Chondrocyte (in vitro differentiated cells): ENCODE data around the gene FXYD7. TPM values are rescaled to one million over a fixed set of nuclear protein-coding genes. Genes with fewer than 3 reads are reported as not detected.
"Not testable (repeated sequence)": the region's sequence is repeated elsewhere in the genome, so short reads cannot be mapped to it uniquely, and the experiment has no call there.

Experiments used
- DNase-seq: peaks from one replicate; pipeline ENCODE4 v3.0.0; 2021; ENCODE audit warnings: mixed read lengths, low spot score
- H3K27ac Mint-ChIP-seq: one replicate; pipeline ENCODE4 v1.8.0; 2021; ENCODE audit warnings: mild to moderate bottlenecking, moderate library complexity, mixed read lengths; ENCODE audit not compliant: unreplicated experiment
- H3K27me3 Mint-ChIP-seq: 2 replicates; pipeline ENCODE4 v1.8.0; 2021; ENCODE audit warnings: low read depth, mixed read lengths
- H3K36me3 Mint-ChIP-seq: 2 replicates; pipeline ENCODE4 v1.8.0; 2021; ENCODE audit warnings: low read depth, mixed read lengths
- H3K4me1 Mint-ChIP-seq: 2 replicates; pipeline ENCODE4 v1.8.0; 2021; ENCODE audit warnings: low read depth, mild to moderate bottlenecking, mixed read lengths
- H3K4me3 Mint-ChIP-seq: one replicate; pipeline ENCODE4 v1.8.0; 2021; ENCODE audit warnings: mild to moderate bottlenecking, moderate library complexity, mixed read lengths; ENCODE audit not compliant: unreplicated experiment
- H3K9me3 Mint-ChIP-seq: 2 replicates; pipeline ENCODE4 v1.8.0; 2021; ENCODE audit warnings: low read depth, mixed read lengths
- total RNA-seq: library from RNA; stranded (reverse); gene quantifications from 3 replicates; pipeline ENCODE4 v1.2.1, GENCODE V29; 2021
- TF ChIP-seq, protein P1 (sequence below): fragments of 200-600 bp; sonication (generic); IDR thresholded peaks from 2 replicates; pipeline ENCODE4 v1.5.0; 2021; ENCODE audit warnings: antibody characterized with exemption, mild to moderate bottlenecking, moderate library complexity

The FXYD7 gene
- total RNA-seq, 1 donor from 2014 or later, result not detected

DNA sequence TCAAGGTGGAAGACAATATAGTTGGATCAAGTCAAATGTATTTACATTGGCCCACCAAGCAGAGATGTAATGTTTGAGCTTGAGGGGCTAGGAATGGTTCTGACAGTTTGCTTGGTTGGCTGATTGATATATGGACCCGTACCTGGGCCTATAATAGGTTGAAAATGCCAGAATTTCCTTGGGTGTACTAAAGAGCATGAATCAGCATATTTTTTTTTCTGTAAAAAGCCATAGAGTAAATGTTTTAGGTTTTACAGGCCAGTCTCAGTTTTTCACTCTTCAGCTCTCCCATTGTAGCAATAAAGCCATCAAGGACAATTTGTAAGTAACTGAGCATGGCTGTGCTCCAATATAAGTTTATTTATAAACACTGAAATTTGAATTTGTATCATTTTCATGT, 38.3 kb downstream of the FXYD7 start:
- Mint-ChIP-seq H3K9me3 (peaks cover 13% of the 10 kb centered on the region), H3K36me3 (peaks cover 3% of the 10 kb centered on the region), H3K27me3 (peaks cover 13% of the 10 kb centered on the region), H3K4me1 (no peaks in the 10 kb centered on the region), H3K4me3 (no peak overlapping the region), H3K27ac (no peak overlapping the region)
- TF ChIP-seq, protein P1, sequence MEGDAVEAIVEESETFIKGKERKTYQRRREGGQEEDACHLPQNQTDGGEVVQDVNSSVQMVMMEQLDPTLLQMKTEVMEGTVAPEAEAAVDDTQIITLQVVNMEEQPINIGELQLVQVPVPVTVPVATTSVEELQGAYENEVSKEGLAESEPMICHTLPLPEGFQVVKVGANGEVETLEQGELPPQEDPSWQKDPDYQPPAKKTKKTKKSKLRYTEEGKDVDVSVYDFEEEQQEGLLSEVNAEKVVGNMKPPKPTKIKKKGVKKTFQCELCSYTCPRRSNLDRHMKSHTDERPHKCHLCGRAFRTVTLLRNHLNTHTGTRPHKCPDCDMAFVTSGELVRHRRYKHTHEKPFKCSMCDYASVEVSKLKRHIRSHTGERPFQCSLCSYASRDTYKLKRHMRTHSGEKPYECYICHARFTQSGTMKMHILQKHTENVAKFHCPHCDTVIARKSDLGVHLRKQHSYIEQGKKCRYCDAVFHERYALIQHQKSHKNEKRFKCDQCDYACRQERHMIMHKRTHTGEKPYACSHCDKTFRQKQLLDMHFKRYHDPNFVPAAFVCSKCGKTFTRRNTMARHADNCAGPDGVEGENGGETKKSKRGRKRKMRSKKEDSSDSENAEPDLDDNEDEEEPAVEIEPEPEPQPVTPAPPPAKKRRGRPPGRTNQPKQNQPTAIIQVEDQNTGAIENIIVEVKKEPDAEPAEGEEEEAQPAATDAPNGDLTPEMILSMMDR, result no peak
- no peak for DNase-seq

DNA sequence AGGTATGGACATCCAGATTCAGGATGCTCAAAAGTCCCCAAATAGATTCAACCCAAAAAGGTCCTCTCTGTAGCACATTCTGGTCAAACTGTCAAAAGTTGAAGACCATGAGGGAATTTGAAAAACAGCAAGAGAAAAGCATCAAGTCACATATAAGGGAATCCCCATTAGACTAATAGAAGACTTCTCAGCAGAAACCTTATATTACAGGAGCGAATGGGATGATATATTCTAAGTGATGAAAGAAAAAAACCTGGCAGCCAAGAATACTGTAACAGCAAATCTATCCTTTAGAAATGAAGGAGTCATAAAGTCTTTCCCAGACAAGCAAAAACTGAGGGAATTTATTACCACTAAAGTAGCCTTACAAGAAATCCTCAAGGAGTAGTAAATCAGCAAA, 41.2 kb downstream of the FXYD7 start:
- H3K27ac Mint-ChIP-seq, result no peak overlapping the region
- H3K36me3 Mint-ChIP-seq, result peaks cover 5% of the 10 kb centered on the region
- TF ChIP-seq, protein P1, result no peak
- H3K9me3 Mint-ChIP-seq, result peaks cover 19% of the 10 kb centered on the region
- DNase-seq, result no peak
- peaks cover 11% of the 10 kb centered on the region for H3K27me3 Mint-ChIP-seq
- no peak overlapping the region for H3K4me3 Mint-ChIP-seq
- H3K4me1 Mint-ChIP-seq, result no peaks in the 10 kb centered on the region

DNA sequence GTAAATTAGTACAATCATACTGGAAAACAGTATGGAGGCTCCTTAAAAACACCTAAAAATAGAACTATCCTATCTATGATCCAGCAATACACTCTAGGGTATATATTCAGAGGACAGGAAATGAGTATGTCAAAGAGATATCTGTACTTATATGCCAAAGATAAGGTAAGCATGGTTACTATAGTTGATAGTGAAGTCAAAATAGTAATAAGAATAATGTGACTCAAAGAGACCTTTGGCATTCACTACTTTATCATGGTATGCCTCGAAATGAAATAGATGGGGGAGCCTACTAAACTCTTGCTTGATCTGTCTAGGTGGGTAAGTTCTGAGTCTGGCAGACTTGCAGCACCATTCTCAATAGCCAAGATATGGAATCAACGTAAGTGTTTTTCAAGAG, 41.8 kb downstream of the FXYD7 start:
- no peak overlapping the region for H3K27ac Mint-ChIP-seq
- H3K4me1 Mint-ChIP-seq, result no peaks in the 10 kb centered on the region
- peaks cover 5% of the 10 kb centered on the region for H3K36me3 Mint-ChIP-seq
- H3K9me3 Mint-ChIP-seq, result peaks cover 19% of the 10 kb centered on the region
- no peak overlapping the region for H3K4me3 Mint-ChIP-seq
- TF ChIP-seq, protein P1, result no peak
- peaks cover 11% of the 10 kb centered on the region for H3K27me3 Mint-ChIP-seq
- no peak for DNase-seq

DNA sequence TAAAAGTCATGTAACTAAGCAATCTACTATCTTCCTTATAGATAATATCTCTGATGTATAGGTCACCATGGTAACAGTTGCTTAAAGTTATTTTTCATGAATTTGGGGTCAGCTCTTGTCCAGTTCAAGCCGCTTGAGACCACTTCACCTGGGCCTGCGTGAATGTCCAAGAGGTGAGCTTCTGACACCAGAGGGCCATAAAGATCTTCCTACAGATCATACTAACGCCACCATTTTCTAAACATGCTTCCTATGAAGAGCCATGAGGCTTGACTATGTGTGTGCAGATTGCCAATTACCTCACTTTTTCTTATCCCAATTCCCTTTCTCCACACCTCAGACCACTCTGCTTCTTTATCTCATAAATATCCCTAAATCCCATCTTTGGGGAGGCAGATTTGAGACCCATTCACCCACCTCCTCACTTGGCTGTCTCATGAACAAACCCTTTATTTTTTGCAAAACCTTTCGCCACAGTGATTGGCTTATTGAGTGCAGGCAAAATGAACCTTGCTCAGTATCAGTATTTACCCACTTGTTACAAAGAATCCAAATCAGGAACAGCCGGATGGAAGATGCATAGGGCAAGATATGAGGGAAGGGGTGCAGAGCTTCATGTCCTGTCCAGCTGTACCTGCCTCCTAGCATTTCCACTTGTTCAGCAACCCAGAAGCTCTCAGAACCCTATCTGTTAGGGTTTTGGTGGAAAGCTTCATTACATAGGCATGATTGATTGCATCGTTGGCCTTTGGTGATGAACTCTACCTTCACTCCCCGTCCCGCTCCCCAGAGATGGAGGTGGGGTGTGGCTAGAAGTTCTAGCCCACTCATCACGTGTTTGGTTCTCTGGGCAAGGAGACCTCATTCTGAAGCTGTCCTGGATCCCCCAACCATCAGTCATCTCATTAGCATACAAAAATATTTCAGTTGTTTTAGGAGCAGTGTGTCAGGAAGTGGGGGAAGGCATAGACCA, 51.2 kb downstream of the FXYD7 start:
- Mint-ChIP-seq H3K9me3 (peaks cover 10% of the 10 kb centered on the region), H3K27me3 (peaks cover 36% of the 10 kb centered on the region), H3K27ac (no peak overlapping the region), H3K4me1 (no peaks in the 10 kb centered on the region), H3K36me3 (peaks cover 6% of the 10 kb centered on the region), H3K4me3 (no peak overlapping the region)
- DNase-seq, result no peak
- TF ChIP-seq, protein P1, result no peak

DNA sequence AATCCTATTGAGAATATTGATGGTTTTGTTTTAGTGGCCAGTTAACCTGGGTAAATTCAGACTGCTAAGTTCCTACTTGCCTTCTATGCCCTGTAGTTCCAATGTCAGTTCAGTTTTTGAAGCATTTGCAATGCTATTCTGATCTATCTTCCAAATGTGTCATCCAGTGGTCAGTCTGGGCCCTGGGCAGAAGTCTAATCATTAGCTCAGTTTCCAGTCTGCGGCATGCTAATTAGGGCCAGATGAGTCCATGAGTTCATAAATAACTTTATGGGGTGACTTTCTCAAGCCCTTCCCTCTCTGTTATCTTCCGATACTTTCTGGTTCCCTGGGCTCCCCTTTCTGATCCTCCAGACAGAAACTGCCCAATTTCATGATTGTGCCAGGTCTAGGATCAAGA, 52.8 kb downstream of the FXYD7 start:
- TF ChIP-seq, protein P1, result no peak
- H3K4me3 Mint-ChIP-seq, result no peak overlapping the region
- H3K36me3 Mint-ChIP-seq, result peaks cover 6% of the 10 kb centered on the region
- H3K27ac Mint-ChIP-seq, result no peak overlapping the region
- H3K27me3 Mint-ChIP-seq, result peaks cover 35% of the 10 kb centered on the region
- H3K9me3 Mint-ChIP-seq, result peaks cover 10% of the 10 kb centered on the region
- H3K4me1 Mint-ChIP-seq, result no peaks in the 10 kb centered on the region
- DNase-seq, result no peak

DNA sequence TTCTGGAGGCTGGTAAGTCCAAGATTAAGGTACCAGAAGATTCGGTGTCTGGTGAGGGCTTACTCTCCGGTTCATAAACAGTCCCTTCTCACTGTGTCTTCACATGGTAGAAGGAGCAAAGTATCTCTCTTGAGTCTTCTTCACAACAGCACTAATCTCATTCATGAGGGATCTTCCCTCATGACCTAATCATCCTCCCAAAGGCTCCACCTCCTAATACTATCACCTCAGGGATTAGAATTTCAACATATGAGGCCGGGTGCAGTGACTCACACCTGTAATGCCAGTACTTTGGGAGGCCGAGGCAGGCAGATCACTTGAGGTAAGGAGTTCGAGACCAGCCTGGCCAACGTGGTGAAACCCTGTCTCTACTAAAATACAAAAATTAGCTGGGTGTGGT, 53.8 kb downstream of the FXYD7 start:
- not testable (repeated sequence) for H3K4me1 Mint-ChIP-seq, H3K27ac Mint-ChIP-seq, H3K4me3 Mint-ChIP-seq, DNase-seq, H3K9me3 Mint-ChIP-seq, H3K36me3 Mint-ChIP-seq
- peaks cover 33% of the 10 kb centered on the region for H3K27me3 Mint-ChIP-seq
